ENCODE results near the gene HSPG2.

Gene HSPG2

GRCh38 chr1:21857142-21857839 is 79.8 kb downstream of the HSPG2 start:
- Mint-ChIP-seq H3K36me3 (ENCODE audit: low read depth) (no peaks in the 10 kb centered on the region), H3K27ac (no peak overlapping the region), H3K4me1 (peaks cover 3% of the 10 kb centered on the region), H3K4me3 (no peak overlapping the region), H3K27me3 (no peaks in the 10 kb centered on the region), H3K9me3 (no peaks in the 10 kb centered on the region)
- ATAC-seq (no peak), DNase-seq (no peak)

GRCh38 chr1:21855257-21856096 is 81.6 kb downstream of the HSPG2 start:
- H3K27me3 Mint-ChIP-seq, result no peaks in the 10 kb centered on the region
- no peak overlapping the region for H3K4me3 Mint-ChIP-seq
- no peaks in the 10 kb centered on the region for H3K36me3 Mint-ChIP-seq (ENCODE audit: low read depth)
- DNase-seq, result no peak
- peaks cover 5% of the 10 kb centered on the region for H3K4me1 Mint-ChIP-seq
- no peak for ATAC-seq
- no peak overlapping the region for H3K27ac Mint-ChIP-seq
- no peaks in the 10 kb centered on the region for H3K9me3 Mint-ChIP-seq

- ATAC-seq (no peak), DNase-seq (no peak)
- Mint-ChIP-seq H3K27me3 (no peaks in the 10 kb centered on the region), H3K27ac (no peak overlapping the region), H3K36me3 (ENCODE audit: low read depth) (no peaks in the 10 kb centered on the region), H3K4me1 (peaks cover 5% of the 10 kb centered on the region), H3K4me3 (no peak overlapping the region), H3K9me3 (no peaks in the 10 kb centered on the region)
Measured at GRCh38 chr1:21854751-21855131, 82.4 kb downstream of the HSPG2 start.

- no peak for DNase-seq
- Mint-ChIP-seq H3K4me3 (no peak overlapping the region), H3K36me3 (ENCODE audit: low read depth) (no peaks in the 10 kb centered on the region), H3K9me3 (no peaks in the 10 kb centered on the region), H3K27ac (no peak overlapping the region), H3K27me3 (no peaks in the 10 kb centered on the region), H3K4me1 (peaks cover 5% of the 10 kb centered on the region)
- no peak for ATAC-seq
Measured at GRCh38 chr1:21854090-21854750, 82.9 kb downstream of the HSPG2 start.

GRCh38 chr1:21853131-21853427 is 84.0 kb downstream of the HSPG2 start:
- ATAC-seq (no peak), DNase-seq (no peak)
- Mint-ChIP-seq H3K9me3 (no peaks in the 10 kb centered on the region), H3K27me3 (no peaks in the 10 kb centered on the region), H3K4me1 (peaks cover 5% of the 10 kb centered on the region), H3K36me3 (ENCODE audit: low read depth) (no peaks in the 10 kb centered on the region), H3K27ac (no peak overlapping the region), H3K4me3 (no peak overlapping the region)

GRCh38 chr1:21852282-21853130 is 84.6 kb downstream of the HSPG2 start:
- no peak for ATAC-seq
- no peak overlapping the region for H3K4me3 Mint-ChIP-seq
- H3K27me3 Mint-ChIP-seq, result no peaks in the 10 kb centered on the region
- H3K36me3 Mint-ChIP-seq (ENCODE audit: low read depth), result no peaks in the 10 kb centered on the region
- no peak overlapping the region for H3K27ac Mint-ChIP-seq
- peaks cover 3% of the 10 kb centered on the region for H3K4me1 Mint-ChIP-seq
- no peaks in the 10 kb centered on the region for H3K9me3 Mint-ChIP-seq
- no peak for DNase-seq

- Mint-ChIP-seq H3K4me1 (peaks cover 3% of the 10 kb centered on the region), H3K27me3 (no peaks in the 10 kb centered on the region), H3K27ac (no peak overlapping the region), H3K36me3 (ENCODE audit: low read depth) (no peaks in the 10 kb centered on the region), H3K9me3 (no peaks in the 10 kb centered on the region), H3K4me3 (no peak overlapping the region)
- DNase-seq (no peak), ATAC-seq (no peak)
Measured at GRCh38 chr1:21851430-21852250, 85.5 kb downstream of the HSPG2 start.

GRCh38 chr1:21849909-21850576 is 87.1 kb downstream of the HSPG2 start:
- DNase-seq, result no peak
- Mint-ChIP-seq H3K4me1 (peaks cover 3% of the 10 kb centered on the region), H3K9me3 (no peaks in the 10 kb centered on the region), H3K27me3 (no peaks in the 10 kb centered on the region), H3K27ac (no peak overlapping the region), H3K36me3 (ENCODE audit: low read depth) (no peaks in the 10 kb centered on the region), H3K4me3 (no peak overlapping the region)
- ATAC-seq, result no peak

- H3K27ac Mint-ChIP-seq, result no peak overlapping the region
- DNase-seq, result no peak
- no peak for ATAC-seq
- H3K4me3 Mint-ChIP-seq, result no peak overlapping the region
- no peaks in the 10 kb centered on the region for H3K9me3 Mint-ChIP-seq
- H3K36me3 Mint-ChIP-seq (ENCODE audit: low read depth), result no peaks in the 10 kb centered on the region
- H3K27me3 Mint-ChIP-seq, result no peaks in the 10 kb centered on the region
- peaks cover 3% of the 10 kb centered on the region for H3K4me1 Mint-ChIP-seq
Measured at GRCh38 chr1:21848524-21849174, 88.5 kb downstream of the HSPG2 start.

- DNase-seq (no peak), ATAC-seq (no peak)
- H3K27me3 Mint-ChIP-seq, result no peaks in the 10 kb centered on the region
- H3K4me1 Mint-ChIP-seq, result peaks cover 3% of the 10 kb centered on the region
- H3K27ac Mint-ChIP-seq, result no peak overlapping the region
- H3K36me3 Mint-ChIP-seq (ENCODE audit: low read depth), result no peaks in the 10 kb centered on the region
- no peak overlapping the region for H3K4me3 Mint-ChIP-seq
- no peaks in the 10 kb centered on the region for H3K9me3 Mint-ChIP-seq
Measured at GRCh38 chr1:21847223-21848205, 89.6 kb downstream of the HSPG2 start.

GRCh38 chr1:21845646-21846641 is 91.2 kb downstream of the HSPG2 start:
- Mint-ChIP-seq H3K4me1 (no peaks in the 10 kb centered on the region), H3K4me3 (no peak overlapping the region), H3K9me3 (no peaks in the 10 kb centered on the region), H3K36me3 (ENCODE audit: low read depth) (no peaks in the 10 kb centered on the region), H3K27ac (no peak overlapping the region), H3K27me3 (no peaks in the 10 kb centered on the region)
- no peak for DNase-seq
- ATAC-seq, result no peak
